Large intestine (tissue), 3 donors: ENCODE measurements around the gene TRIM66. TPM values are rescaled to one million over a fixed set of nuclear protein-coding genes. Genes with fewer than 3 reads are reported as not detected.

Experiments
- DNase-seq, 2 donors: peaks; one replicate each; pipeline versions ENCODE4 v3.0.0 to v3.0.0-alpha.2; 2013
- H3K27ac ChIP-seq: one replicate; pipeline ENCODE4 v1.5.1; 2013; ENCODE audit warnings: low read length
- H3K27me3 ChIP-seq: 2 replicates; pipeline ENCODE4 v1.6.1; 2013; ENCODE audit warnings: low read length; ENCODE audit not compliant: control insufficient read depth, insufficient read depth
- H3K36me3 ChIP-seq: 2 replicates; pipeline ENCODE4 v1.6.1; 2013; ENCODE audit warnings: low read length; ENCODE audit not compliant: control insufficient read depth, insufficient read depth
- H3K4me1 ChIP-seq: one replicate; pipeline ENCODE4 v1.6.1; 2013; ENCODE audit warnings: low read length; ENCODE audit not compliant: control insufficient read depth, insufficient read depth
- H3K4me3 ChIP-seq: one replicate; pipeline ENCODE4 v1.5.1; 2013; ENCODE audit warnings: low read length
- H3K9me3 ChIP-seq: one replicate; pipeline ENCODE4 v1.6.1; 2013; ENCODE audit warnings: mild to moderate bottlenecking, low read depth, low read length, moderate library complexity; ENCODE audit not compliant: control insufficient read depth
- WGBS: methylation state at CpG from one replicate; pipeline ENCODE4 v1.1.5; 2013; ENCODE audit warnings: low lambda C conversion rate; ENCODE audit not compliant: insufficient coverage; 5-methylcytosine and 5-hydroxymethylcytosine counted together
- polyA plus RNA-seq: library from polyadenylated mRNA; unstranded; fragments of 120-200 nt; gene quantifications from one replicate; pipeline ENCODE4 v1.2.1, GENCODE V29; 2013

TRIM66 gene
- polyA plus RNA-seq, 1 donor, result 7.2 TPM

DNA sequence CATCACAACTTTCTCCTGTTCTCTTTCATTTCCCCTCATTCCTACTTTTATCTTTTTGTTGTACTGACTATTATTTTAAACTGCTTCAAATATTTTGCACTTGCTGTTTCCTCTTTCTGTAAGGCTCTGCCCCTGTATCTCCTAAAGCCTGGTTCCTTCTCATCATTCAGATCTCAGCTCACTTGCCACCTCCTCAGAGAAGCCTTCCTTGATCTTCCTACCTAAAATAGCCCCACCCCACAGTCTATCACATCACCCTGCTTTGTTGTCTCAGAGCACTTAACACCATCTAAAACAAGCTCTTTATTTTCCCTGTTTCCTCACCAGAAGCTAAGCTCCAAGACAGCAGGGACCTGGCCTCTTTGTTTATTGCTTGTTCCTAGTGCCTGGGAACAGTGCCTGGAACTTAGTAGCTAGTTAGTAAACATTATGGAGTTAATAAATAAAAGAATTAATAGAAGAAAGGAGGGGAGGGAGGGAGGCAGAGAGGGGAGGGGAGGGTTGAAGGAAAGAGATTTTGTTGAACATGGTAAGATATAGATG is 85.9 kb downstream of the TRIM66 start:
- H3K27ac ChIP-seq, result no peak overlapping the region
- peaks cover 6% of the 10 kb centered on the region for H3K27me3 ChIP-seq
- H3K4me3 ChIP-seq, result no peak overlapping the region
- no peaks in the 10 kb centered on the region for H3K9me3 ChIP-seq
- no peaks in the 10 kb centered on the region for H3K36me3 ChIP-seq
- peaks cover 6% of the 10 kb centered on the region for H3K4me1 ChIP-seq
- DNase-seq, result no peak

DNA sequence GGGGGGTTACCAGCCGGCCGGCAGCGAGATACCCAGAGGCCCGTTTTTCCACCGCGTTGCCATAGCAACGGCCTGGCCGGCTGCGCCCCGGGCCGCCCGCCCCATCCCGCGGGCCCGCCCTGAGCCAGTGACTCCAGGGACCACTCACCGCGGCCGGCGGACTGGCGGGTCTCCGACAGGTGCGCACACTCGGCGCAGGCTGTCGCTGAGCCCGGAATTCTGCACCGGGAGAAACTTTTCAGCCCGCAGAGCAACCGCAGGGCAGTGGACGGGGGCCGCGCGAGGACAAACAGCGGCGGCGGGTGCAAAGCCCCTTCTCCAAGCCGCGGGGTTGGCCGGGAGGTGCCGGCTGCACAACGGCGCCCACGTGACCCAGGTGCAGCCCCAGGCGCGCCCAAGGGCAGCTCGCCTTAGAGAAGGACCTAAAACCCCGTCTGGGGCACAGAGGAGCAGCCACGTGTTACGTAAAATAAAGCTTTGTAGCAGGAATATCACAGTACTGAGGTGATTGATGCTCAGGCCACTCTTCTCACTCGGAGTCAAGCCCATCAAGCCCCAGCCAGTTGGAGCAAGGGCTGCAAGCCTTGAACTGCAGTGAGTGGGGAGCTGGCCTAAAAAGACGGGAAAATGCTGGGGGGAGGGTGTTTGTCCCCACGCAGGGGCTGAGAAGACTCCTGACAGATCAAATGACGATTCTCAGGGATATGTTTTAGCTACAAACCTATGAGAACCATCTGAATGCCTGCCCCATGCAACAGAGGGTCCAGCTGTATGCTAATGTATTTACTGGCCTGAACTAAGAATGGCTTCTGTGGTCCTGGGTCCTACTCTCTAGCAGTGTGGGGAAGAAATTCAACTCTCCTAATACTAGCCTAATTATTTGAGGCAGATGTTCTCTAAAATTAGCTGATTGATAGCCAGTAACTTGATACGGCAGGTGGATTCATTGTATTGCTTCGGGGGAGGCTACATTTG is 88.2 kb downstream of the TRIM66 start, which contains the start of gene STK33:
Gene STK33 (minus strand): TSS at position 294 of the 975 bp plus-strand sequence. CDS start 119,323 bp downstream, outside the sequence.
- H3K4me3 ChIP-seq, result peak within 1 kb of the TSS; percentile 57
- no CpG with 5 or more reads among the region's 55 CpGs for WGBS
- no peaks in the 10 kb centered on the region for H3K9me3 ChIP-seq
- H3K4me1 ChIP-seq, result peaks cover 6% of the 10 kb centered on the region
- no peaks in the 10 kb centered on the region for H3K36me3 ChIP-seq
- peaks cover 6% of the 10 kb centered on the region for H3K27me3 ChIP-seq
- DNase-seq, result peak; percentile 41 to 80
- no peak within 1 kb of the TSS for H3K27ac ChIP-seq

DNA sequence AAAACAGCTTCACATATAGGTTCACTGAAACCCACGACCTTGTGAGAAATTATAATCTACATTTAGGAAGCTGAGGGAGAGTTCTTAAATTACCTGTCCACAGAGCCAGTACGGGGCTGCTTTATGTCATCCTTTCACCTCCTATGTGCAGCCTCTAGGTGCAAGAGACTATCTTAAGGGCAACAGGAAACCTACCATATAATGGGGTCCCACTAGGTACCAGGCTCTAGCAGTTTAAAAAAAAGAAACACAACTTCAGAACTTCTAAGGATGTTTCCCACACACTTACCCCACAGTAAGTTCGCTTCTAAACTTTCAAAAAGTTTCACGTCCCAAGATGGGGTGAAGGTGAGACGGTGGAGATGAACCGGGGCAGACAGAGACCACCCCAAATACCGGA is 89.0 kb downstream of the TRIM66 start:
- Histone ChIP-seq H3K36me3 (no peaks in the 10 kb centered on the region), H3K27me3 (peaks cover 6% of the 10 kb centered on the region), H3K4me1 (peaks cover 6% of the 10 kb centered on the region), H3K9me3 (no peaks in the 10 kb centered on the region), H3K27ac (no peak overlapping the region), H3K4me3 (peak overlapping the region; percentile 57)
- DNase-seq, result peak in 1 of 2 donors; percentile 10
- WGBS, result no CpG with 5 or more reads among the region's 7 CpGs

DNA sequence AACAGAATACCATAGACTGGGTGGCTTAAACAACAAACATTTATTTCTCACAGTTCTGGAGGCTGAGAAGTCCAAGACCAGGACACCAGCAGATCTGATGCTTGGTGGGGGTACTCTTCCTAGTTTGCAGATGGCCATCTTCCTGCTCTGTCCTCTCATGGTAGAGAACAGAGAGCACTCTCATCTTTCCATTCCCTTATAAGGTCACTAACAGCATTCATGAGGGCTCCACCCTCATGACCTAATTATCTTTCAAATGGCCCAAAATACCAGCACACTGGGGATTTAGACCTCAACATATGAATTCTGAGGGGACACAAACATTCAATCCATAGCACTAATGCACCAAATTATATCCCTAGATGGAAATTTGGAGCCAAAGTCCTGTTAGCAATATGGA is 94.5 kb downstream of the TRIM66 start:
- no peaks in the 10 kb centered on the region for H3K36me3 ChIP-seq
- no peaks in the 10 kb centered on the region for H3K9me3 ChIP-seq
- no peak overlapping the region for H3K4me3 ChIP-seq
- H3K4me1 ChIP-seq, result peaks cover 7% of the 10 kb centered on the region
- no peaks in the 10 kb centered on the region for H3K27me3 ChIP-seq
- H3K27ac ChIP-seq, result no peak overlapping the region
- no peak for DNase-seq

DNA sequence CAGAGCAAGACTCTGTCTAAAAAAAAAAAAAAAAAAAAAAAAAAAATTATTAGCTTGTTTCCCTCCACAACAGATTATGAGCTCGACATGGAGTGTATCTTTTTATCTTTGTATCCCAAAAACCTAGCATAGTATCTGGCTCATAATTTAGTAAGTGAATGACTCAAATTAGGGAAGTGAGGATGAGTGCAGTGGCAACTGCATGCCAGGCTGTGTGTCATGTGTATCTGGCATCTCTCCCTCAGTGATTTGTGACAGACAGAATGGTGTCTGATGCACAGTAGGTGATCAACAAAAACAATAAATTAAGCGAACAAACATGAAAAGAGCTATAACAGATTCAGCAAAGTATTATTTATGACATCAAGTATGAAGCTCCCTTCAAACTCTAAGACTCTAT is 95.7 kb downstream of the TRIM66 start:
- DNase-seq, result no peak
- H3K9me3 ChIP-seq, result no peaks in the 10 kb centered on the region
- H3K4me1 ChIP-seq, result peaks cover 7% of the 10 kb centered on the region
- H3K27me3 ChIP-seq, result no peaks in the 10 kb centered on the region
- 86% methylated on average over 1 of the region's 2 CpGs for WGBS
- no peak overlapping the region for H3K27ac ChIP-seq
- no peaks in the 10 kb centered on the region for H3K36me3 ChIP-seq
- no peak overlapping the region for H3K4me3 ChIP-seq

DNA sequence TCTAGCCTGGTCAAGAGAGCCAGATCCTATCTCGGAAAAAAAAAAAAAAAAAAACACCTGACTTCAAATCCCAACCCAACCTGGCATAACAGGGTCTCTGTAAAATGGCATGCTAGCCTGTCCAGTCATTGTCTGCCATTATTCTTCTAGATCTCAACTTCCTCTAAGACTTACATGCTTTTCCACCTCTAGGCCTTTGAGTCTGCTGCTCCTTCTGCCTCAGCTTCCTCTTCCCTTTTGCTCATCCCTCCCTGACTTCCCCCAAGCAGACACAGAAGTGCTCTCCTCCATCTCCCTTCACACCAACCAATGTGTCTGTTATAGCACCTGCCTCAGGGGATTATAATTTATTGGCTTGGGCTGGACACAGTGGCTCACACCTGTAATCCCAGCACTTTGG is 96.3 kb downstream of the TRIM66 start:
- no CpG with 5 or more reads among the region's 1 CpG for WGBS
- no peak overlapping the region for H3K4me3 ChIP-seq
- DNase-seq, result no peak
- H3K27ac ChIP-seq, result no peak overlapping the region
- peaks cover 7% of the 10 kb centered on the region for H3K4me1 ChIP-seq
- H3K36me3 ChIP-seq, result no peaks in the 10 kb centered on the region
- no peaks in the 10 kb centered on the region for H3K9me3 ChIP-seq
- no peaks in the 10 kb centered on the region for H3K27me3 ChIP-seq

DNA sequence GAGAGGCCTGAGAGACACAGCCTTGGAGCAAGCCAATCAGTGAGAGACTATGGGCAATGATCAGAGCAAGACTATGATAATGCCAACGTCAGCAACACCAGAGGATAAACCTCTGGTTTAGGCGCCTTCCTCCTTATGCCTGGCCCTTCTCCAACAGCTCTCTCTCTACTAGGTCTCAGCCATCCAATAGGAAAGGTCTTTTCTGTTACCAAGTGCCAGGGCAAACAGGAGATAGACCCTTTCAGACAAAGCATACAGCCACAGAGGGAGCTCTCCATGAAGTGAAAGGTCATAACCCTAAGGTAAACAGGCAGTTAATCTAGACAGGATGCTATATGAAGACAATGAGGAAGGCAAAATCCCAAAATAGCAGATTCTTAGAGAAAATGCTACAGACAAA is 98.0 kb downstream of the TRIM66 start:
- no peaks in the 10 kb centered on the region for H3K36me3 ChIP-seq
- peaks cover 7% of the 10 kb centered on the region for H3K4me1 ChIP-seq
- no CpG with 5 or more reads among the region's 2 CpGs for WGBS
- no peak overlapping the region for H3K4me3 ChIP-seq
- H3K27me3 ChIP-seq, result no peaks in the 10 kb centered on the region
- DNase-seq, result no peak
- no peaks in the 10 kb centered on the region for H3K9me3 ChIP-seq
- H3K27ac ChIP-seq, result peak overlapping the region; percentile 32

DNA sequence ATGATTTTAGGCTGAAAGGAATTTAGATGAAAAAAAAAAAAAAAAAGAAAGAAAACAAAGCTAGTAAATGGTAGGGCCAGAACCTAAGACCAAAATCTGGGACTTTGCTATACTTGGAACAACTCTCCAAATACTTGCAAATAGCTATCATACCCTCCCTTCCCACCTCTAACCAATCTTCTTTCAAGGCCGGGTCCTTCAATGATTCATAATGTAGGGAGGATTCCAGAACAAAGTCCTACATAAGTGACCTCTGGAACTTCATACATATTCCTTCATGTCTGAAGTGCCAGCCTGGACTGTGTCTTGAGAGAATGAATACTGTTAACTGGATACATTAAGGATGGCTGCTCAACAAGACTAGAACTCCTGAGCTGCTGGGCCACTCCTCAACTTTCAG is 98.4 kb downstream of the TRIM66 start:
- Histone ChIP-seq H3K36me3 (no peaks in the 10 kb centered on the region), H3K4me1 (peaks cover 7% of the 10 kb centered on the region), H3K4me3 (no peak overlapping the region), H3K27me3 (no peaks in the 10 kb centered on the region), H3K27ac (peak overlapping the region; percentile 32), H3K9me3 (no peaks in the 10 kb centered on the region)
- DNase-seq, result peak; percentile 32 to 69
- WGBS, result no CpG with 5 or more reads among the region's 1 CpG

DNA sequence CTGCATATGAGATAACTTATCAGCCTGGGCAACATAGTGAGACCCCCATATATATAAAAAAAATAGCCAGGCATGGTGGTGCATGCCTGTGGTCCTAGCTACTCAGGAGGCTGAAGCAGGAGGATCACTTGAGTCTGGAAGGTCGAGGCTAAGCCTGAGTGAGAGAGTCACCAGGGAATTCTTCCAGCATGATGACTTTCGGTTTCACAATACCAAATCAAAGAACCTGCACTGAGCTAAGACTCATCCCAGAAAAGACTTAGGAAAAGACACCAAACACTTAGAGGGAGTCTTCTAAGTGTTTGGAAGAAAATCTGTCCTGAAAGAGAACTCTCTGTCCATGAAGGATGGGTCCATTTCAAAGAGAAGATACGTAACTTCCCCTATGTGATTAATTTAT is 101.2 kb downstream of the TRIM66 start:
- no CpG with 5 or more reads among the region's 3 CpGs for WGBS
- Histone ChIP-seq H3K27me3 (no peaks in the 10 kb centered on the region), H3K36me3 (no peaks in the 10 kb centered on the region), H3K27ac (no peak overlapping the region), H3K4me1 (peaks cover 7% of the 10 kb centered on the region), H3K4me3 (no peak overlapping the region), H3K9me3 (no peaks in the 10 kb centered on the region)
- no peak for DNase-seq

DNA sequence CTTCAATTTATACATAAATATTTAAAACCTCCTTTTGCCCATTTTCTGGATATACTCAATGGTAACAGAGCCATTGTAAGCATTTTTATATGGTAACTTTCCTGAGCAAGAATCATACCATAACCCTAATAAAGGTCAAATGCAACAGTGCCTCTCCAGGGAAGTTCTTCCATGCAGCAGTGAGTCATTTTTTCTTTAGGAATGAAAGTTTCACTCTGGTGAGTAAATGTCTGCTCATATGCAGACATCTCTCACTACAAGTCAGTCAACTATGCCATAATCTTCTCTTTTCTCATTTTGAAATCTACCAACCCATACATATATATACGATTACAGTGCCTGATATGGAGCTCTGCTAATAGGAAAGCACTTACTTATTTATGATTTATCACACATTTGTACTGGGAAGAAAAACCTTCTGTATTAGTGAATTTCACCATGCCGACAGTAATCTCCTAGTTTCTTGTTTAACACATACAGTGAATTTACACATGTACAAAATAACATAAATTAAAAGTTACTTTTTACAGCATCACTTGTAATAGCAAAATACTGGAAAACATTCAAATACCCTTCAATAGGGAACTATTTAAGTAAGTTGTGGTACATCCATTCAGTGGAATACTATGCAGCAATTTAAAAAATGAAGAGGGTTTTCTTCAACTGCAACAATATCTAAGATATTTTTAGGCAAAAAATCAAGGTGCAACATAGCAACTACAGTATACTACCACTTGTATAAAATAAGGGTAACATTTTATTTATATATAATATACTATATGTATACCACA is 104.5 kb downstream of the TRIM66 start:
- no peak for DNase-seq
- H3K36me3 ChIP-seq, result no peaks in the 10 kb centered on the region
- H3K4me1 ChIP-seq, result no peaks in the 10 kb centered on the region
- no peak overlapping the region for H3K4me3 ChIP-seq
- 100% methylated on average over 1 of the region's 2 CpGs for WGBS
- H3K27me3 ChIP-seq, result no peaks in the 10 kb centered on the region
- no peaks in the 10 kb centered on the region for H3K9me3 ChIP-seq
- H3K27ac ChIP-seq, result no peak overlapping the region
